T-helper 17 cell (primary cell): Measurements from ENCODE around the gene RFFL. TPM values are rescaled to one million over a fixed set of nuclear protein-coding genes. Genes with fewer than 3 reads are reported as not detected.

ENCODE experiments used
- ATAC-seq: fragments of 150-1000 bp; cut with Tn5 transposase; 2 replicates; pipeline ENCODE4 v1.10.0; 2021; ENCODE audit warnings: mild to moderate bottlenecking, moderate library complexity
- DNase-seq, 3 donors: peaks; one replicate each; pipeline versions ENCODE4 v3.0.0 to v3.0.0-alpha.2; 2020 to 2021
- H3K9me3 ChIP-seq: one replicate; pipeline ENCODE4 v1.7.0; 2013; ENCODE audit warnings: low read length, mild to moderate bottlenecking; ENCODE audit not compliant: control insufficient read depth, poor library complexity, severe bottlenecking
- H3K27ac Mint-ChIP-seq: one replicate; pipeline ENCODE4 v1.8.0; 2022; ENCODE audit warnings: mild to moderate bottlenecking, moderate library complexity, mixed read lengths
- H3K27me3 Mint-ChIP-seq: one replicate; pipeline ENCODE4 v1.8.0; 2022; ENCODE audit warnings: mixed read lengths
- H3K36me3 Mint-ChIP-seq: one replicate; pipeline ENCODE4 v1.8.0; 2022; ENCODE audit warnings: low read depth, mixed read lengths
- H3K4me1 Mint-ChIP-seq: one replicate; pipeline ENCODE4 v1.8.0; 2022; ENCODE audit warnings: mild to moderate bottlenecking, mixed read lengths
- H3K4me3 Mint-ChIP-seq: one replicate; pipeline ENCODE4 v1.8.0; 2022; ENCODE audit warnings: mild to moderate bottlenecking, moderate library complexity, mixed read lengths
- total RNA-seq, 4 donors: library from RNA in 2 of 4; stranded (reverse) in 2 of 4; gene quantifications; one replicate each; pipeline ENCODE4 v1.2.3 and lab custom pipeline; 2022 to 2026

The RFFL gene
- total RNA-seq, 2 donors from 2014 or later: 71.0 to 72.1 TPM

DNA sequence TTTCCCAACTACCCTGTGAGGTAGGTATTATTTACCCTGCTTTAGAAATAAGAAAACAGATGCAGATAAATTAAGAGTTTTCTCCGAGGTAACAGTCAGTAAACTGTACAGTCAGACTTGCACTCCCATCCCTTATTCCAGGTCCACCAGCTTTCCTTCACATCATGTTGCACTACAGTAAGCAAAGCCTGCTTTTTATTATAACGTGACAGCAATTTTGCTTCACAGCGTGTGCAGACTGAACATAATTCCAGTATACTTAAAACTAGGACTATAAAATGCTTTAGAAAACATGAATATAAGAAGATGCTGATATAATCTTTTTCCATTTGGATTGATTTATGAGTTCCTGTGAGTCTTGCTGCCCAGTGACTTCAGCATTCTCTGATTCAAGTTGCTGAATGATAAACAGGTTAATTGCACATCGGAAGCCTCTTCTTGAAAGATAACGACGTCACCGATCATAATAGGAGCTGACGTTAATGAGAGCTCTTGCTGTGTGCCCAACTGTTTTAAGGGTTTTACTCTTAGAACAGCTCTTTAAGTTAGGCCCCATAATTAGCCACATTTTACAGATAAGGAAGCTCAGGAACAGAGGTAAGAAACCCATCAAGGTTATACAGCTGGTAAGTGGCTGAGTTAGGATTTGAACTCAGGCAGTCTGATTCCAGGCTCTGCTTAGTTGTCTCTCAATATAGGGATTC is 81.8 kb downstream of the RFFL start:
- H3K4me1 Mint-ChIP-seq: peaks cover 35% of the 10 kb centered on the region
- H3K4me3 Mint-ChIP-seq: peak overlapping the region; percentile 92
- H3K36me3 Mint-ChIP-seq: peaks cover 5% of the 10 kb centered on the region
- H3K9me3 ChIP-seq: no peaks in the 10 kb centered on the region
- peak overlapping the region; percentile 97 for H3K27ac Mint-ChIP-seq
- DNase-seq: no peak
- H3K27me3 Mint-ChIP-seq: no peaks in the 10 kb centered on the region
- ATAC-seq: no peak

DNA sequence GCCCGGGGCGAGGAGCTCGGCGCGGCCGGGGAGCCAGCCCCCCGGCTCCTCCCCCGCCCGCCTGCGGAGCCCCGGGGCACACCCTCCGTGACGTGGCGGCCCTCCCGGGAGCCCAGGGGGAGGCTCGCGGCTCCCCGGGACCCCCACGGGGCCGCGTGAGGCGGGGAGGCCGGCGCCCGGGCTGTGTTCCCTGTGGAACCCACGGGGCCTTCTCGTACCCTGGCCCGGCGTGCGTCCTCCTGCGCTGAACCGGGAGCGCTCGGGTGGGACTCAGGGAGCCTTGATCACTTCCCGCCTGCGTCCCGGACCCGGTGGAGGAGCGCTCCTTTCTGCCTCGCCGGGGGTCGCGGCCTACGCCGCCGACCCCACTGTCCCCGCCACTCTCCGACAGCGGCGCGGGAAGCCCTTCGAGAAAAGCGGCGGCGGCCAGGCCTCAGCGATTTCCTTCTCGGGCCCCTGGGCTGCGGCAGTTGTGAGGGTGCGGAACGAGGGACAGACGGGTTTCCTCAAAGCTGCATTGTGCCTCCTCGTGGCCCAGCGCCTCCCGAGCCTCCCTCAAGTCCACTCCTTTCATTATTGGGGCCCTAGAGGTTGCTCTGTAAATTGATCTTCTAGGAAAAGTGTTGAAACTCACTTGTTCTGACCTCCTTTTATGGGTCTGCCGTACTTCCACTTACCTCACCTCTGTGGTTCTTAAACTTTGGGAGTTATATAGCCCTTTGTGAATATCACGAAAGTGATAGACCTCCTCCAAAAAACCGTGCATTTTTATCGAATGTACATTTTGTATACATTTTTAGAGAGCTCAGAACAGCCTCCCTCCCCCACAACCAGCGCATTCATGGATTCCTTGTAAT is 82.6 kb downstream of the RFFL start:
- DNase-seq (peak; percentile 58 to 78 (median 72)), ATAC-seq (peak; percentile 87)
- Mint-ChIP-seq H3K27ac (peak overlapping the region; percentile 97), H3K4me3 (peak overlapping the region; percentile 97), H3K27me3 (no peaks in the 10 kb centered on the region), H3K4me1 (peaks cover 33% of the 10 kb centered on the region), H3K36me3 (peaks cover 3% of the 10 kb centered on the region)
- no peaks in the 10 kb centered on the region for H3K9me3 ChIP-seq

DNA sequence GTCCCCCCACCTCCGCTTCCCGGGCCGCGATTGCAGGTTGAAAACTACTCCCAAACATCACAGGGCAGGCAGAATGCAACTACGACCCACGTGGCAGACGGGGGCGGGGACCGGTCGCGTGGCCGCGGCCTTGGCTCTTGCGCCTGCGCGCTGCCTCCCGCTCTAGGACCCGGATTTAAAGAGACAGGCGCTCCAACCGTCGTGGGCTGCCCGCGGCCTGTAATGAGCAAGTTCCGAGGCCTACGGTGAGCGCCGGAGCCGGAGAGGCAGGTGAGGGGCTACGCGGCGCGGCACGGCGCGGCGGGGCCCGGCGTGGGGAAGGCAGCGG is 83.2 kb downstream of the RFFL start, which contains the start of gene LIG3:
Gene LIG3, plus strand, starts transcription at position 160 of the 328 bp plus-strand sequence. CDS start 2,494 bp downstream, outside the sequence.
- DNase-seq (peak; percentile 83 to 89 (median 88)), ATAC-seq (peak; percentile 82)
- H3K27ac Mint-ChIP-seq: peak within 1 kb of the TSS; percentile 97
- peaks cover 34% of the 10 kb centered on the region for H3K4me1 Mint-ChIP-seq
- peak within 1 kb of the TSS; percentile 97 for H3K4me3 Mint-ChIP-seq
- no peaks in the 10 kb centered on the region for H3K27me3 Mint-ChIP-seq
- no peaks in the 10 kb centered on the region for H3K9me3 ChIP-seq
- peaks cover 3% of the 10 kb centered on the region for H3K36me3 Mint-ChIP-seq

DNA sequence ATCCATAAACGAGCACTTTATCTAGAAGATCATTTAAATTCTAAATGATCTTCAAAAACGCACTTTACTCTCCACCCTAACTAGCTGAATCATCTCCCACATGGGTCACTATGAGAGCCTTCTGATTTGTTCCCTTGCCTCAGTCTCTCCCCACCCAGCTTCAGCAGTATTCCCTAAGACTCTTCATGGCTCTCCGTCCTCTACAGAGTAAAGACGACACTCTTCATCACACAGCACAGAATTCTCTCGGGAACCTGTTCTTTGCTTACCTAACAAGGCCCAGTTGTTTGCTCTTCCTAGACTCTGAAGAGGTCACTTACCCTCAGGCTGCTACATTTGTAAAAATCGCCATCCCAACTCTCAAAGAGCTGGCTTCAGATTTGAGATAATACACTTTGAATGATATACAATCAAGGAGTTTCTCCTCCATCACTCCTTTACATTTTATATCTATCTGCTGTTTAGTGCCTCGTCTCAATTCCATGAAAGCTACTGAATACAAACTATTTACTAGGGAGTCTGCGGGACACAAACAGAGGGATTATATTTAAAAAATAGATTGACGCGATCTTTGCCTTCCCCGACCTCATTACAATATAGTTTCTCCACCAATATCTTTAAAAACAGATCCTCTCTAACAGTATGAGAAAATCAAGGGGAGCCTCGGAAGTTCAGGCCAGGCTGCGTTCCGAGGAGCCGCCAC is 83.7 kb downstream of the RFFL start:
- no peak for DNase-seq
- Mint-ChIP-seq H3K4me3 (peak overlapping the region; percentile 97), H3K27ac (peak overlapping the region; percentile 97), H3K4me1 (peaks cover 35% of the 10 kb centered on the region), H3K36me3 (peaks cover 3% of the 10 kb centered on the region), H3K27me3 (no peaks in the 10 kb centered on the region)
- H3K9me3 ChIP-seq: no peaks in the 10 kb centered on the region
- no peak for ATAC-seq

DNA sequence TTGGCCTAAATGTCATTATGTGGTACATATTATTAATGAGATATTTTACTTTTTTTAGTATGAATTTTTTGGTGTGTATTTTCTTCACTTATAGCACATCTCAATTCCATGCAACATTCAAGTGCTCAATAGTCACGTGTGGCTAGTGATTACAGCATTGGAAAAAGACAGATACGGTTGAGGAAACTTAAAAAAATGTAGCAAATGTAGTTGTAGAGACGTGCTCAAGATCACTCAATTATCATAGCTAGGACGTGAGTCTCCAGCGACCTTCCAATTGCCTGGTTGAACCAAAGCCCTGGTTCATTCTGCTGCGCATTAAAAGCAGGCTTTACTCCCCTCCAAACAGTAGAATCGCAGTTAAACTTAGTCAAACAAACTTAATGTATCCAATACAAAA is 84.4 kb downstream of the RFFL start:
- no peaks in the 10 kb centered on the region for H3K9me3 ChIP-seq
- DNase-seq (no peak), ATAC-seq (no peak)
- Mint-ChIP-seq H3K4me1 (peaks cover 33% of the 10 kb centered on the region), H3K27me3 (no peaks in the 10 kb centered on the region), H3K36me3 (peaks cover 3% of the 10 kb centered on the region), H3K27ac (peak overlapping the region; percentile 97), H3K4me3 (no peak overlapping the region)

DNA sequence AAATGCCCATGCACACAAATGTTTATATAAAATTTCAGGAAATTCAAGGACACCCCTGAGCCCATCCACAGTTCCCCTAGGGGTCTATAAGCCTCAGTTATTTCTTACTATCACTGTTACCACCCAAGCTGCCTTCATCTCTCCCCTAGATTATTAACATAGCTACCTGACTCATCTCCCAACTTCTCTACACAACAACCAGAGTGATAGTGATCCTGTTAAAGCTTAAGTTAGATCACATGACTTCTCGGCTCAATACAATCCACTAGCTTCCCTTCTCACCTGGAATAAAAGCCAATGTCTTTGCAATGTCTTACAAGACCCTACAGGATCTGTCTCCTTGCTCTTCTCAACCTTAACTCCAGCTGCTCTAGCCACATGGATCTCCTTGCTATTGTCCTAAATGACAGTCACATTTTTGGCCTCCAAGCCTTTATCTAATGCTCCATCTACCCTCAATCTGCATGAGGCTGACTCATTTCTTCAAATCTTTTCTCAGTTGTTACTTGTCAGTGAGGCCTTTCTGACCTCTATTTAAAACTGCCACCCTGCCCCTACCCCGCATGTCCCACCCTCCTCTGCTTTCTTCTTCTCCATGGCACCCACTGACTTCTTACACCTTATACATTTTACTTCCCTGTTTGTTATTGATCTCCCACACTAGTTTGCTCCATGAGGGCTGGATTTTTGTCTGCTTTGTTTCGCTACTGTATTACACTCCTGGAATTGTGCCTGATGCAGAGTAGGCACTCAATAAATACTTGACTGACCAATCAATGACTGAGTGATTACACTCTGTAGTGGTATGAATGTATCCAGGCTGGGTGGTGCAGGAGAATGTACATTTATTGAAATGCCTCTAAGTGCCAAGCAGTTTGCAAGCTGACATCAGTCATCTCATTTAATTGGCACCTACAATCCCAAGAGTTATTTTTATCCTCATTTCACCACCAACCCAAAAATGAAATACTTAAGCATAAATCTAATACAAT is 88.4 kb downstream of the RFFL start:
- peaks cover 13% of the 10 kb centered on the region for H3K4me1 Mint-ChIP-seq
- H3K27ac Mint-ChIP-seq: no peak overlapping the region

DNA sequence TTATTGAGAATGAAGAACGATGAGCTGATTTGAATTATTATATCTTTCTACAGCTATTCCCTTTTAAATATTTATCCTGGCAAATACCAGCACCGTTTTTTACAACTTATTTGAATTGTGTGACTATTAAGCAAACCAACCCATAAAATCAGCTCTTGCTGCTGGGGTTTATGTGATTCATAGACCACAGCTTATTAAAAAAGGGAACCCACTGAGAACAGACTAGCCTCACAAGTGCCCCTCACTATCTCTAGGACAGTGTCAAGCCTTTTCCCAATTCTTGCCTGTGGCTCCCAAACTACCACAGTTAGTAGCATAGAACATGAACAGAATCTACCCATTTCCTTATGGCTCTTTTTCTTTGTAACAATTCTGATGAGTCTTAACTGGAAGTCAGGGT is 89.3 kb downstream of the RFFL start:
- ATAC-seq: no peak

More for the DNA sequence above, 88.4 kb downstream of the RFFL start:
- DNase-seq (no peak), ATAC-seq (no peak)
- H3K9me3 ChIP-seq: no peaks in the 10 kb centered on the region
- H3K27me3 Mint-ChIP-seq: no peaks in the 10 kb centered on the region
- H3K36me3 Mint-ChIP-seq: no peaks in the 10 kb centered on the region
- no peak overlapping the region for H3K4me3 Mint-ChIP-seq

DNA sequence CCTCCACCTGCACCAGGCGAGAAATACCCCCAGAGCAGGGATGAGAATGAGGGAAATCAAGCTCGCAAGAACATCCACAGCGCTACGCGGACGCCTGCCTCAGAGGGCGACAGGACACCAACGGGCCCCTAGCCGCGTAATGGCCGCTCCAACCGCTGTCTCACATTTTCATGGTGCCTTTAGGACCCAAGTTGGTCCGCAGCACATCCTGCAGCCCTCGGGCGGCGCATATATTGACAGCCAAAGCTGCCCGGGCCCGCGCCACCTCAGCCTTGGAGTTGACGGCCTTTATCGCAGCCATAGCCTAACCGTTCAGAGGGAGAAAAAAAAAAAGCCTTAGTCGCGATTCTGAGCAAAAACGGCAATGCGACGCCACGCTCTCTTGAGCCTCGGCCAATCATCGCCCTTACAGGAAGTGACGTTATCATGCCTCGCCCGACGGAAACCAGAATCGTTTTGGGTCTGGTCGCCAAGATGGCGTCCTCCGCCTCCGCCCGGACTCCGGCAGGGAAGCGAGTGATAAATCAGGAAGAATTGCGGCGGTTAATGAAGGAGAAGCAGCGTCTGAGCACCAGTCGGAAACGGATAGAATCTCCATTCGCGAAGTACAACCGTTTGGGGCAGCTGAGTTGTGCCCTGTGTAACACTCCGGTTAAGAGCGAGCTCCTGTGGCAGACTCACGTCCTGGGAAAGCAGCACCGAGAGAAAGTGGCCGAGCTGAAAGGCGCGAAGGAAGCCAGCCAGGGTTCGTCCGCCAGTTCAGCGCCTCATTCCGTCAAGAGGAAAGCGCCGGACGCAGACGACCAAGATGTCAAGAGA is 102.2 kb downstream of the RFFL start, which contains the start of the genes CCT6B and ZNF830:
Gene CCT6B, minus strand, starts transcription at position 368 of the 819 bp plus-strand sequence. Its CDS starts 67 bp downstream, at position 301.
Gene ZNF830, plus strand, starts transcription at position 448 of the 819 bp plus-strand sequence. Its CDS starts 27 bp downstream, at position 475.
- H3K27ac Mint-ChIP-seq: peak within 1 kb of the TSS; percentile 96
- H3K9me3 ChIP-seq: no peaks in the 10 kb centered on the region
- H3K4me1 Mint-ChIP-seq: peaks cover 16% of the 10 kb centered on the region
- peak within 1 kb of the TSS; percentile 94 for H3K4me3 Mint-ChIP-seq
- peaks cover 2% of the 10 kb centered on the region for H3K27me3 Mint-ChIP-seq
- peaks cover 6% of the 10 kb centered on the region for H3K36me3 Mint-ChIP-seq
- ATAC-seq: peak; percentile 90
- DNase-seq: peak; percentile 70 to 81 (median 80)

More for the DNA sequence above, 89.3 kb downstream of the RFFL start:
- Mint-ChIP-seq H3K27ac (no peak overlapping the region), H3K4me3 (no peak overlapping the region), H3K4me1 (peaks cover 7% of the 10 kb centered on the region), H3K27me3 (no peaks in the 10 kb centered on the region), H3K36me3 (peaks cover 2% of the 10 kb centered on the region)
- no peaks in the 10 kb centered on the region for H3K9me3 ChIP-seq
- no peak for DNase-seq

DNA sequence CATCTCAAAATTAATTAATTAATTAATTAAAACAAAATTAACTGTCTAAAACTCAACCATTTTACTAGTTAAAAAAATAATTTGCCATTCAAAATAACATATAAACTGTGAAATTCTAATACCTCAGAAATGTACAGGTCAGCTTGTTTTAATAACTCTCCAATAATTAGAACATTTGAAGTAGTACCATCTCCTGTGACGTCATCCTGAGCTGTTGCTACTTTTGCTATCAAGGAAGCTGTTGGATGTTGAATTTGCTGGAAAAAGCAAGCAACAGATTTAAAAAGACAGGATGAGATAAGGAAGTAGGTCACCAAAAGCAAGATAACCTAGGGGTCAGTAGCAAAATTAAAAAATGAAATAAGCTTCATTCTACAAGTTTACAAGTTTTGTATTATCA is 105.1 kb downstream of the RFFL start:
- H3K4me1 Mint-ChIP-seq: peaks cover 13% of the 10 kb centered on the region
- H3K9me3 ChIP-seq: no peaks in the 10 kb centered on the region
- DNase-seq (no peak), ATAC-seq (no peak)
- no peak overlapping the region for H3K27ac Mint-ChIP-seq
- peaks cover 5% of the 10 kb centered on the region for H3K36me3 Mint-ChIP-seq
- peaks cover 5% of the 10 kb centered on the region for H3K27me3 Mint-ChIP-seq
- H3K4me3 Mint-ChIP-seq: no peak overlapping the region
